HG02973 (cell line): ENCODE results near the gene PIEZO1.
"Not testable (repeated sequence)": the region's sequence is repeated elsewhere in the genome, so short reads cannot be mapped to it uniquely, and the experiment has no call there.

Experiments
- ATAC-seq: cut with Tn5 transposase; IDR thresholded peaks from one replicate; pipeline ENCODE4 v1.9.1; 2021; ENCODE audit warnings: moderate library complexity; ENCODE audit not compliant: unreplicated experiment

PIEZO1 gene

GRCh38 chr16:88805887-88806393 lies 20.9 kb upstream of the PIEZO1 start:
- ATAC-seq = no peak

- ATAC-seq = no peak
These were observed 20.3 kb upstream of the PIEZO1 start for GRCh38 chr16:88805340-88805715.

DNA sequence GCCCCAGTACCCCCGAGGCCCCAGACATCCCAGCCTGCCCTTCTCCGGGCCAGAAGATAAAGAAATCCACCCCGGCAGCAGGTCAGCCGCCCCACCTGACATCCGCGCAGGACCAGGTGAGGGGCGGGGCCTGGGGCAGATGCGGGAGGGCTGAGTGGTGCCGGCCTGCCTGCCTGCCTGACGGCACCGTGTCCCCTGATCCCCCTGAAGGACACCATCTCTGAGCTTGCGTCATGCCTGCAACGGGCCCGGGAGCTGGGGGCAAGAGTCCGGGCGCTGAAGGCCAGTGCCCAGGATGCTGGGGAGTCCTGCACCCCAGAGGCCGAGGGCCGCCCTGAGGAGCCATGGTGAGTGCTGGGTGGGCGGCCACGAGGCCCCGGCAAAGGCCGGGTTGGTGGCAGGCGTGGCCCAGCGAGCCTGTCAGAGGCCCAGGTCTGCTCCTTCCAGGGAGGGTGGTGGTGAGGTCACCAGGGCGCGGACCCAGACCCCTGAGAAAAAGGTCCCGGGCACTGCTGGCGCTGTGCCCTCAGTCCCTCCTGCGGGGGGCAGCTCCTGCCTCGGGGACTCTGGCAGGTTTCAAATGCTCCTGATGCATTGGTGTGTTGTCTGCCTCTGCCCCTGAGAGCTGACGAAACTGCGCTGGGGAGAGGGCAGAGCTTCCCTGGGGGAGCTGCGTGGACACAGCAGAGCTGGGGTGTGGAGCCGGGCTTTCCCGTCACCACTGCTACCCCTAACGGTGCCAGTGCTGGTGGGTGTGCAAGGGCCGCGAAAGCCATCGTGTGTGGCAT lies 19.7 kb upstream of the PIEZO1 start:
- ATAC-seq = no peak

GRCh38 chr16:88804173-88804551 lies 19.1 kb upstream of the PIEZO1 start:
- no peak for ATAC-seq

DNA sequence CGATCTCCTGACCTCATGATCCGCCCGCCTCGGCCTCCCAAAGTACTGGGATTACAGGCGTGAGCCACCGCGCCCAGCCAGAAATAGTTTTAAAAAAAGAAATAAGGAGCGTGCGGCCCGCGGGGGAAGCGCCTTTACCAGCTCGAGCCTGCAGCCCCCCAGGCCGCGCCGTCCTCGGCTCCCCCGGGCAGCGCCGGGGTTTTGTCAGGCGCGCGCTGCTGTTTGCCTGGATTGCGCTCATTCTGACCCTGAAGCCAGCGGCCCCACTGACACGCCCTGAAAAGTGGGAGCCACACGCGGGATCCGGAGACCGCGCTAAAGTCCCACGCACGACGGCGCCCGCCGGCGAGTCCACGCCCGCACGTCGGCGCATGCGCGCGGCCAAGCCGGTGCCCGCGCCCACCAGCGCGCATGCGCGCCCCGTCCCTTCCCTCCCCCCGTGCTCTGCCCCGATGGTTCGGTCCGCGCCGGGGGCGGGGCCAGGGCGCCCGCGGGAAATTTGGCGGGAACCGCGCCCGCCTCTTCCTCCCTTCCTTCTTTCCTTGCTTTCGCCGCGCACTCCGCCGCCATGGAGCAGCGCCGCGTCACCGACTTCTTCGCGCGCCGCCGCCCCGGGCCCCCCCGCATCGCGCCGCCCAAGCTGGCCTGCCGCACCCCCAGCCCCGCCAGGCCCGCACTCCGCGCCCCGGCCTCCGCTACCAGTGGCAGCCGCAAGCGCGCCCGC lies 18.4 kb upstream of the PIEZO1 start, which contains the start of gene CDT1:
Gene CDT1, plus strand, starts transcription at position 526 of the 724 bp plus-strand sequence. Its CDS starts 43 bp downstream, at position 569.
- ATAC-seq = no peak

DNA sequence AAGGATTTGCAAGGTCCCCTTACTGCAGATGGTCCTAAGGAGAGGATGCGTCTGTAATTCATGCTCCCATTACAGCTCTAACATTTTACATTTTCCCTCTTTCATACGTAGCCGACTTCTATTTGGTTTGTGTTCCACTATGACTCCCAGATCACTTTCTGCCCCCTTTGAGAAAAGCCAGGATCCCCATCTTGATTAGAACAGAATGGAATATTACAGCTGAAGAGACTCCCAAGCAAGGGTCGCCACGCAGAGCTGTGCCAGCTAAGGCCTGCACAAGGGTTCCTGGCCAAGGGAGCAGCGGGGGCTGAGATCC lies 15.2 kb upstream of the PIEZO1 start:
- no peak for ATAC-seq

DNA sequence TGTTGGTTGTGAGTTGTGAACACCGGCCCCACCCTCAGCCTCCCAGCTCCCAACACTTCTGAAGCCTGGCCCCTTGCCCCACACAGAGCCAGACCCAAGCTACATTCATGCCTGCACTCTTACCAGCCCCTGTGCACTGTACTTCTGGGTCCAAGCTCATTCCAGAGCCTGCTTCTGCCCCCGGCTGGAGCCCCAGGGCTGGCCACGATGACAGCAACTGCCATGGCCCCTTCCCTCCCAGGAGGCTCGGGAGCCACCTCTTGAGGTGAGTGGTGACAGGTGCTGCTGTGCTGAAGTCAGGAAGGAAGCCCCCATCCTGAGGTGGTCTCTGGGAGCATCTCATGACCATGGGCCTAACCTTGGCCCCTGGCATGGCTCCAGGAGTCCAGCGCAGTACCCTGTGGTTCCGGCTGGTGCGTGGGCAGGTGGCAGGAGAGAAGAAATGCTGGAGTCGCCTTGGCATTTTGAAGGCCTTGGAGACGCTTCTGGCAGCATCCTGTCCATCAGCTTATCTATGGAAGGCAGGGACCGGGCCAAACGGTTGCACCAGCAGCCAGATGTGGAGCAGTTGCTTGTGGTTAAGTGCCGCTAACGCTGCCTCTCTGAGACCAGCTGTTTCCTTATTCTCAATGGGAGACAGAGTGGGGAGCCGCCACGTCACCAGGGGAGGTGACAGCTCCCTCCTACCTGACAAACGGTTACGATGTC lies 14.7 kb upstream of the PIEZO1 start:
- ATAC-seq = no peak

DNA sequence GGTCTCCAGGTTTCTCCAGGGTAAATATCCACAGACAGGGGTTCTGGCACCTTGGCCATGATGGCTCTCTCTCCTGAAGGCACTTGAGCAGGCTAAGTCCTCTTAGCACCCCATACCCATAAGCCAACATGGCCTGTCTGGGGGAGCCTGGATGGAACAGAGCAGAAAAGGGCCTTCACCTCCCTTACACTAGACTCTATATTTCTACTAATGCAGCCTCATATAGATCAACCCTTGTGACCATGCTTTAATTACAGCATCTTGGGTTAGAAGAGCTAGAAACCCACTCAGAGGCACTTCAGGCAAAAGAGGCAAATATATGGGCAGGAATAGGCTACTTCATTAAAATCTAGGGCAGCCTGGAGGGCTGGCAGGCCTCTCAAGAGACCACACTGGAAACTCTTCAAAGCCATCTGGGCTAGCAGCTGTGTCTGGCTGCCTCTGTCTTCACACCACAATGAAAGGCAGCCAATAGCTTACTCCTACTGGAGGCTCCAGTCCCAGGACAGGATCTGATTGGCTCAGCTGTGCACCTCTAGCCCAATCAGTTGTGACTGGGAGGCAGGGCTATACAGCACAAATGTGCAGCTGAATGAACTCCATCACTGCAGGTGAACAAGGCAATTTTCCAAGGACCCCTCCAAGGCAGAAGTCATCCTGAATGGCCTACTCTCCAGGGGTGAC lies 13.9 kb upstream of the PIEZO1 start:
- ATAC-seq = no peak

GRCh38 chr16:88798073-88798472 lies 13.1 kb upstream of the PIEZO1 start:
- ATAC-seq = no peak

DNA sequence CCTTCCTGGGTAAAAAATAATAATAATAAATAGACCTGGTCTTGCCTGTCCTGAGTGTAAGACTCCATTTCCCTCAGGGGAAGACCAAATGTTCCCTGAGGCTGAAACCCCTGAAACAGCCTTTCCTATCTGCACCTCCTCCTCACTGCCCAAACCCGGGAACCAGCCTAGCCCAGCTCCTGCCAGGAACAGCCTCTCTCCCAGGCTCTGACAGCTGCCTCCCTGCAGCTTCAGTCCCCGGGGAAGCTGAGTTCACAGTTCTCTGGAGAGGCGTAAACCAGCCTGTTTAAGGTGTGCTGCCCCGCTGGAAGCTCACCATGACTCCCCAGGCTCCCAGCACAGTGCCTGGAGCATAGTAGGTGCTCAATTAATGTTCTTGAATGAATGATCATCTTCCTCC lies 11.3 kb upstream of the PIEZO1 start:
- ATAC-seq = no peak

- ATAC-seq = no peak
These were observed 8.4 kb upstream of the PIEZO1 start for GRCh38 chr16:88793251-88793954.

GRCh38 chr16:88792668-88793250 lies 7.7 kb upstream of the PIEZO1 start:
- no peak for ATAC-seq

DNA sequence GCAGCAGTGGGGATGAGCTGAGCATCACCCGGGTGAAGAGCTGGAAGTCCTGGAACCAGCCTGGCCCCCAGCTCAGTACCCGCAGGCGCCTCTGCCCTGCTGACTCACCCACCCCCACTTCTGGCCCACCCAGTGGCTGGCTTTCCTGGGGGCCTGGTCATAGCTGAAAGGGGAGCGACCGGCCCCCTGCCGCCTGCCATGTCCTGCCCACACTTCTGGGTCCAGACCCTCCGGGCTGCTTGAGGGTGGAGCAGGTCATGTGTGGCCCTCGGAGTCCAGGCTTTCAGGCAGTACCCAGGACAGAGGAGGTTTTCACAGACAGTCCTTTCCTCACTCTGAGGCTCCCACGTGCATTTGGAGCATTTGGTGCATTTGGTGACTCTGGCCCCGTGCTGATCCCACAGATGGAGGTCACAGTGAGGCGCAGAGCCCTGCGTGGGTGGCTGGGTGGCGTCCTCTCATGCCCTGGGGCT lies 7.1 kb upstream of the PIEZO1 start:
- no peak for ATAC-seq

DNA sequence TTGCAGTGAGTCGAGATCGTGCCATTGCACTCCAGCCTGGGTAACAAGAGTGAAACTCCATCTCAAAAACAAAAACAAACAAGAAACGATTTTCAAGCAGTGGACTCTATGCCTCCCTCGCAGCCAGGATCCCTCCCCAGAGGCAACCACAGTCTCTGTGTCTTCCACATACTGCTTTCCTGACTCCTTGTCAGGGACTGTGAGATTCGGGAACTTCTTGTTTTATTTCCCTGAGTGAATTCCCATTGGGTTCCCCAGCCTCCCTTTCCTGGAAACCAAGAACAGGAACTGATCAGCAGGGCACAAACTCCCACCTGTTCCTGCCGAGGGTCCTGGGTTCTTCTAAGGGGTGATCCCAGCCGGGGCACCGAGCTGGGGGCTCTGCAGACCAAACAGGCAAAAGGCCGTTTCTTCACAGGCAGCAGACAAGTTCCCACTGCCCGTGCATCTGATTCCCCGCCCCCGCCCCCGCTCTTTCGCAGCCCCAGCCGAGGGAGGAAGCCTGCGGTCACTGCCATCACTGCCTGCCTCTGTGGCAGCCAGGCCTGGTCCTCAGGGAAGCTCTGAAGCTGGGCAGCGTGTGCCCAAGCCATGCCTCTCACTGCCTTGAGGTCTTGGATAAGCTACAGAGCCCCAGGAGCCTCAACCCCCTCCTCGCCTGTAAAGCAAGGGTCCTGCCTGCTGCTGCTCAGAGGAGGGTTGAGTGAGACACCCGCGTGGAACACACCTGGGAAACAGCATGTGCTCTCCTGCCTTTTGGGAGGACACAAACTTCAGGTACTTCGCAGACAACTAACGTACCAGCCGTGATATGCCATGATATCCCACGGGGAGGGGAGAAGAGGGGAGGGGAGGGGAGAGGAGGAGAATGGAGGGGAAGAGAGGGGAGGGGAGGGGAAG lies 5.5 kb upstream of the PIEZO1 start:
- no peak for ATAC-seq

- ATAC-seq = no peak
These were observed 4.6 kb upstream of the PIEZO1 start for GRCh38 chr16:88789594-88789993.

GRCh38 chr16:88788749-88789148 lies 3.7 kb upstream of the PIEZO1 start:
- not testable (repeated sequence) for ATAC-seq

GRCh38 chr16:88787579-88788314 lies 2.7 kb upstream of the PIEZO1 start:
- ATAC-seq = no peak

- no peak for ATAC-seq
These were observed 239 bp downstream of the PIEZO1 start for GRCh38 chr16:88784856-88785105.
